ENCODE measurements around the gene LYPD6B.

Gene LYPD6B

DNA sequence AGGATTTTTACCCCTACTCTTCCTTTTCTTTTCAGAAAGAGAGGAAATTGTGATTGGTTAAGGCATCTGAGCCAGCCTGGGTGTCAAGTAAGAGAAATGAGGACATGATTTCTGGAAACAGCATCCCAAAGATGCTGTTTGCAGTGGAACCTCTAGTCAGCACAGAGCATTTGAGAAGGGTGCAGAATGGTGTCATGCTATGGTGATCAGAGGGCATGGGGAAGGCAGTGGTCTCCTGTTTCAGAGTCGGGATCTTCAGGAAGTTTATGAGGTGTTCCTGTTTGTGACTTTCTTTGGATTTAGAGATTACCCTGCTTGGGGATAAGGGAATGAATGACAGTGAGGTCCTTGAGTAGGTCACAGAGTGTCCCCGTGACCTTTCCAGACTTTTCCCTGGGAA, 117.5 kb downstream of the LYPD6B start:
- no peak overlapping the region for H3K4me3 ChIP-seq (ENCODE audit: low read length)
- TF ChIP-seq, protein P1, sequence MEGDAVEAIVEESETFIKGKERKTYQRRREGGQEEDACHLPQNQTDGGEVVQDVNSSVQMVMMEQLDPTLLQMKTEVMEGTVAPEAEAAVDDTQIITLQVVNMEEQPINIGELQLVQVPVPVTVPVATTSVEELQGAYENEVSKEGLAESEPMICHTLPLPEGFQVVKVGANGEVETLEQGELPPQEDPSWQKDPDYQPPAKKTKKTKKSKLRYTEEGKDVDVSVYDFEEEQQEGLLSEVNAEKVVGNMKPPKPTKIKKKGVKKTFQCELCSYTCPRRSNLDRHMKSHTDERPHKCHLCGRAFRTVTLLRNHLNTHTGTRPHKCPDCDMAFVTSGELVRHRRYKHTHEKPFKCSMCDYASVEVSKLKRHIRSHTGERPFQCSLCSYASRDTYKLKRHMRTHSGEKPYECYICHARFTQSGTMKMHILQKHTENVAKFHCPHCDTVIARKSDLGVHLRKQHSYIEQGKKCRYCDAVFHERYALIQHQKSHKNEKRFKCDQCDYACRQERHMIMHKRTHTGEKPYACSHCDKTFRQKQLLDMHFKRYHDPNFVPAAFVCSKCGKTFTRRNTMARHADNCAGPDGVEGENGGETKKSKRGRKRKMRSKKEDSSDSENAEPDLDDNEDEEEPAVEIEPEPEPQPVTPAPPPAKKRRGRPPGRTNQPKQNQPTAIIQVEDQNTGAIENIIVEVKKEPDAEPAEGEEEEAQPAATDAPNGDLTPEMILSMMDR (conservative IDR thresholded peaks at IDR 0.05; ENCODE audit: low read length), result no peak
- no peak for DNase-seq (ENCODE audit: low read depth)

DNA sequence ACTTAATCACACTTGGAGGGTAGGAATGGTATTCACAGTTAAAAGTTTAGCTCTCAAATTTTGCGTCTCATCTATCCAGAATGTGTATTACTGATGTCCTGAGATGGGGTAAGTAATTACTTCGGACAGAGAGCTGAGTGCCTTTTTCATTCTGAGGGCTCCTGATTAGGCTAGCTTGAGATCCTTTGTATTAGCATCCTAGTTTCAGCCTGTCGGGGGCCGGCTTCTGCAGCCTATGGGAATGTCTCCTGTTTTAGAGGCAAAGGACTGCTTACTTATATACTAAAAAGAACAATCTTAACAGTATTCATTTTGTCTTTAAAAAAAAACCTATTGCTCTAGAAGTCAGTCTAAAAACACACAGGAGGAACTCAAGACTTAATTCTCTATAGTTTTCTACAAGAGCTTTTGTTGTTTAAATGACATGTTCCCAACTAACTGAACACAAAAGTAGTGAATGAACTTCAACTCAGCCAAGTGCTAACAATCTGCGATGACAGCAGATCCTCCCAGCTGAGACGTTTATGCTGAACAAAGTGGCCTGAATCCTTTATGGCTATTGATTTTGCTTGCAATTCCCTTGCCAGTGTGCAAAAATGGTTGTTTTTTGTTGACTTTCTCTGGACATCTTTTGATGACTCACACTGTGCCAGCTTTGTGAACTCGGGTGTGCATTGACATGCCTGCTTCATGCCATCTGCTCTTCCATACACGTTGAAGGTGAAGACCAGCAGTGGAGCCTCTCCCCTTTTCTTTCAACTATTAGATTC, 118.7 kb downstream of the LYPD6B start:
- DNase-seq (ENCODE audit: low read depth), result no peak
- TF ChIP-seq, protein P1 (conservative IDR thresholded peaks at IDR 0.05; ENCODE audit: low read length), result no peak

DNA sequence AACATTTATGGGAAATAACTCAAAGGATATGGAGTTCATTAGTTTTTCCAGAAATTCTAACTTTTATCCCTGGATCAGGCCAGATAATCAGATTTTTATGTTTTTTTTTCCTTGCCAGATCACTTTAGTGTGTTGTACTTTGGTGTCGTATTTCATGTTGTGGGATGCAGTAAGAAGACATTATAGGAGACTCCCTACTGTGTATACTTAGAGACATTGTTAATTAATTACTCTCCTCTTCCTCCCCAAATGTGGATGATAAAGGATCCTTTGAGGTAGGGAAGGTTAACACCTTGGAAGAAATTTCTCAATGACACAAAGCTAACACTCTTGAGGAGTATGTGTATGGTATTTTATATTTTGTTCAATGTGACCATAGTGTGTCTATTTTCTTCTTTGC, 120.5 kb downstream of the LYPD6B start:
- DNase-seq (ENCODE audit: low read depth), result no peak
- no peak overlapping the region for H3K4me3 ChIP-seq (ENCODE audit: low read length)
- TF ChIP-seq, protein P1 (conservative IDR thresholded peaks at IDR 0.05; ENCODE audit: low read length), result no peak

More for the DNA sequence above, 118.7 kb downstream of the LYPD6B start:
- H3K4me3 ChIP-seq (ENCODE audit: low read length), result no peak overlapping the region

DNA sequence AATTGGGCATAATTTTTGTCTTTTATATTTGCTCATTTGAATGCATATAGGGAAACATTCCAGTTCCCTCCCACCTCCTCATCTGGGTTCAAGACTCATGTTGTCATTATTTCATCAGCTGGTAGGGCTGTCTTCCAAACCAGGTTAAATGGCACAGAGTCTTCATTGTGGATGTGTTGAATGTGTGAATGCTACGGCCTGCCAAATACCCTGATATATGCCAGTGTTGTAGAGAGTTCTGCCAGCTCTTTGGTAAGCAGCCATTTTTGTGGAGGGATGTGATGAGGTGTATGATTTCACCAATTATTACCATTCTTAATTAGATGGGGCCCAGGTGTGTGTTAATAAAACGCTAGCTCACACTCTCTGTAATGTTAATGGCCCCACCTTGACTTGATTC, 121.7 kb downstream of the LYPD6B start:
- H3K4me3 ChIP-seq (ENCODE audit: low read length), result no peak overlapping the region
- TF ChIP-seq, protein P1 (conservative IDR thresholded peaks at IDR 0.05; ENCODE audit: low read length), result no peak
- DNase-seq (ENCODE audit: low read depth), result no peak

DNA sequence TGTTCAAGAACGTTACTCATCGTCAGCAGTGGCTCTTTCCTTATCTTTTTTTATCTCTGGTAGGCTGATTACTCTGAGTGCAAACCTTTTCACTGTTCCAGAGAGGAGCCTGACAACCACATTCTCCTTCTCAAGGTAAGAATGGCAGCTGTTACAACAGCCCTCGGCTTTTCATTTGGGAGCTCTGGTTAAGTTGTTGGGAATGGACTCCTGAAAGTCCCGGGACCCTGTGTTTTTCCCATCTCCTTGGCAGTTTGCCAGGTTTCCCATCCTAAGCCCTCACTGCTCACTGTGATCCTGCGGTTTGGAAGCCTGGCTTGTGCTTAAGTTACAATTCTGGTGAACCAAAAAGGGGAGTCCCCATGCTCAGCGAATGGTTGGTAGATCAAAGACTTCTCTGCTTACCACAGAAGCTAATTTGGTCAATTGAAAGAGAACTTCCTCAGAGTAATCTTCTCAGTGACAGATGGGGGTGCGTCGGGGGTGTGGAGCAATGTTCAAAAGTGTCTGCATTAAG, 122.3 kb downstream of the LYPD6B start:
- DNase-seq (ENCODE audit: low read depth), result no peak
- no peak overlapping the region for H3K4me3 ChIP-seq (ENCODE audit: low read length)
- TF ChIP-seq, protein P1 (conservative IDR thresholded peaks at IDR 0.05; ENCODE audit: low read length), result no peak

DNA sequence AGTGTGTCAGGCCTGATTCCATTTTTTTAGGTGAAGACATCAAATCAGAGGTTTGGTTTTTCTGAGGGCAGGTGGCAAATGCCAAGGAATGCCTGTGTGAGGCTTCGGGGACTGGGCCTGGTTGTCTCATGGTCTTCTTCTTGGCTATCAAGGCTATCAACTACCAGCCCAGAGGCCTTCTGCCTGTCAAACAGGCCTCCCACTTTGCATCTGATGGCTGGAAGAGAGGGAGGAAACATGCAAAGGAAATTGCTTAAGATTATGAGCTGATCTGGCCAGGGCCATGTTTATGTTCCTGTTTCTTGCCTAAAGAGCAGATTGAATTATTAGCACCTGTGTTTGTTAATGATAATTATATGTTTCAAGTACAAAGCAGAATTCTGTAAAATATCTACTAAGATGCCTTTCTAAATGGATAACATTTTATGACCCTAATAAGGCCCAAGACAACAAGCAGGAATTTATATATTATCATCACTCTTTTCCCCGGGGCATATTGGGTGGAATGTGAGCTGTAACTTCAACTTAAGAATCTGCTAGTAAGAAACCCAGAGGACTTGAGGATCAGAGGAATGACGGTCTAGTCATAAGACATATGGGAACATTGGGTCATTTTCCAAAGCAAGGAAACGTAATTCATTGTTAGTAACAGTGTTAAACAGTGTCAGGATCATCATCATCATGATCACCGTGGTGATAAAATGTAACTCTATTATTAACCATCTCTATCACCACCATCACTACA, 123.2 kb downstream of the LYPD6B start:
- no peak overlapping the region for H3K4me3 ChIP-seq (ENCODE audit: low read length)
- peak; percentile 41 for DNase-seq (ENCODE audit: low read depth)
- TF ChIP-seq, protein P1 (conservative IDR thresholded peaks at IDR 0.05; ENCODE audit: low read length), result no peak

Data from AG10803 (cell line).